ENCODE data around the gene MAPKAP1. TPM values are rescaled to one million over a fixed set of nuclear protein-coding genes. Genes with fewer than 3 reads are reported as not detected.

MAPKAP1 gene
- total and polyA plus RNA-seq, 2 experiments from 2014 or later: 68.4 to 98.5 TPM

DNA sequence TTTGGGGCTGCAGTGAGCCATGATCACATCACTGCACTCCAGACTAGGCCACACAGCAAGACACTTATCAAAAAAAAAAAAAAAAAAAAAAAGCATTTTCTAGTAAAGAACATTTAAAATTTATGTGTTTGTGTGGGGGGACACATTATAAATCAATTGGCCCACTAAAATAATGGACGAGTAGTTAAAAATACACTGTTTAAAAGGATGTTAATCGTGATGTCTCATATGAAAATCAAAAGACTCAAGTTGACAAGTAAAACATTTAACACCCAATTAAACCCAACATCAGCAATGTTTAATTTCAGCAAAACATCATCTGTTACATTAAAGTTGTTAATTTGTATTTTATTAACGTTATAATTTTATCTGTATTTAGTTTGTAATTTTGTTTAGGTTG, 152.3 kb downstream of the MAPKAP1 start:
- Mint-ChIP-seq H3K4me1 (peaks cover 9% of the 10 kb centered on the region), H3K4me3 (no peak overlapping the region)

More for the DNA sequence above, 152.3 kb downstream of the MAPKAP1 start:
- Mint-ChIP-seq H3K27ac (no peak overlapping the region), H3K36me3 (ENCODE audit: low read depth) (peaks cover 2% of the 10 kb centered on the region; the same call in 2 of the 3 replicates), H3K9me3 (no peaks in the 10 kb centered on the region), H3K27me3 (ENCODE audit: insufficient read depth, low read depth, poor library complexity) (peaks cover 4% of the 10 kb centered on the region)
- Histone ChIP-seq H3K9me2 (ENCODE audit: insufficient read depth) (no peaks in the 10 kb centered on the region), H3K4me3 (no peak overlapping the region), H4K20me1 (replicated peaks; ENCODE audit: insufficient read depth) (no peaks in the 10 kb centered on the region), H2AFZ (no peak overlapping the region), H3F3A (replicated peaks; ENCODE audit: low read depth) (no peaks in the 10 kb centered on the region), H3K27ac (ENCODE audit: low read depth) (no peak overlapping the region), H3K4me1 (ENCODE audit: insufficient read depth) (no peaks in the 10 kb centered on the region), H3K36me3 (ENCODE audit: insufficient read depth) (no peaks in the 10 kb centered on the region), H3K27me3 (ENCODE audit: insufficient read depth) (no peaks in the 10 kb centered on the region), H3K79me2 (replicated peaks; ENCODE audit: insufficient read depth) (peaks cover 5% of the 10 kb centered on the region), H3K4me2 (no peak overlapping the region)
- TF ChIP-seq ZNF462 (CRISPR knock-in tag; IDR thresholded peaks at IDR 0.05): no peak
- TF ChIP-seq ZNF331 (CRISPR knock-in tag; IDR thresholded peaks at IDR 0.05; ENCODE audit: low read depth): no peak
- TF ChIP-seq STAT1 (IDR thresholded peaks at IDR 0.05; ENCODE audit: unreplicated experiment): no peak
- TF ChIP-seq ETS1 (IDR thresholded peaks at IDR 0.05): no peak
- no peak for TF ChIP-seq NANOG (IDR thresholded peaks at IDR 0.05; ENCODE audit: borderline replicate concordance)
- TF ChIP-seq, protein P1, sequence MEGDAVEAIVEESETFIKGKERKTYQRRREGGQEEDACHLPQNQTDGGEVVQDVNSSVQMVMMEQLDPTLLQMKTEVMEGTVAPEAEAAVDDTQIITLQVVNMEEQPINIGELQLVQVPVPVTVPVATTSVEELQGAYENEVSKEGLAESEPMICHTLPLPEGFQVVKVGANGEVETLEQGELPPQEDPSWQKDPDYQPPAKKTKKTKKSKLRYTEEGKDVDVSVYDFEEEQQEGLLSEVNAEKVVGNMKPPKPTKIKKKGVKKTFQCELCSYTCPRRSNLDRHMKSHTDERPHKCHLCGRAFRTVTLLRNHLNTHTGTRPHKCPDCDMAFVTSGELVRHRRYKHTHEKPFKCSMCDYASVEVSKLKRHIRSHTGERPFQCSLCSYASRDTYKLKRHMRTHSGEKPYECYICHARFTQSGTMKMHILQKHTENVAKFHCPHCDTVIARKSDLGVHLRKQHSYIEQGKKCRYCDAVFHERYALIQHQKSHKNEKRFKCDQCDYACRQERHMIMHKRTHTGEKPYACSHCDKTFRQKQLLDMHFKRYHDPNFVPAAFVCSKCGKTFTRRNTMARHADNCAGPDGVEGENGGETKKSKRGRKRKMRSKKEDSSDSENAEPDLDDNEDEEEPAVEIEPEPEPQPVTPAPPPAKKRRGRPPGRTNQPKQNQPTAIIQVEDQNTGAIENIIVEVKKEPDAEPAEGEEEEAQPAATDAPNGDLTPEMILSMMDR (conservative IDR thresholded peaks at IDR 0.05; ENCODE audit: low read depth in 2 of 2): no peak
- TF ChIP-seq POLR2AphosphoS5 (IDR thresholded peaks at IDR 0.05; ENCODE audit: low read depth): no peak
- TF ChIP-seq EZH2phosphoT487 (IDR thresholded peaks at IDR 0.05; ENCODE audit: unreplicated experiment): no peak
- no peak for TF ChIP-seq JUNB (IDR thresholded peaks at IDR 0.05; ENCODE audit: unreplicated experiment)
- TF ChIP-seq REST (IDR thresholded peaks at IDR 0.05; ENCODE audit: unreplicated experiment): no peak
- no peak for TF ChIP-seq CREB1 (CRISPR knock-in tag; IDR thresholded peaks at IDR 0.05; ENCODE audit: low read depth)
- DNase-seq (ENCODE audit: low spot score): no peak
- ATAC-seq: no peak

Data from GM23338 (cell line).